Thymus (tissue), 11 donors: ENCODE measurements around the gene C11orf16. TPM values are rescaled to one million over a fixed set of nuclear protein-coding genes. Genes with fewer than 3 reads are reported as not detected.

ENCODE experiments used
- DNase-seq, 9 donors: peaks; one replicate each; pipeline ENCODE4 v3.0.0-alpha.2; 2013; ENCODE audit warnings: low spot score in 9 of 9, low read depth in 6 of 9, missing footprints in 1 of 9
- H3K27ac ChIP-seq, 2 donors: one replicate each; pipeline ENCODE4 v1.5.1; 2013; ENCODE audit warnings: control low read depth in 1 of 2, low read depth in 1 of 2, low read length in 1 of 2, mild to moderate bottlenecking in 1 of 2, moderate library complexity in 1 of 2
- H3K27me3 ChIP-seq, 2 donors: one replicate each; pipeline ENCODE4 v1.5.1; 2013; ENCODE audit warnings: low read length in 1 of 2; ENCODE audit not compliant: control insufficient read depth in 2 of 2, insufficient read depth in 1 of 2
- H3K36me3 ChIP-seq, 2 donors: one replicate each; pipeline ENCODE4 v1.5.1; 2013; ENCODE audit warnings: low read length in 1 of 2, mild to moderate bottlenecking in 1 of 2, moderate library complexity in 1 of 2; ENCODE audit not compliant: control insufficient read depth in 2 of 2, insufficient read depth in 2 of 2
- H3K4me1 ChIP-seq, 2 donors: one replicate each; pipeline ENCODE4 v1.5.1; 2013; ENCODE audit warnings: low read length in 2 of 2; ENCODE audit not compliant: control insufficient read depth in 2 of 2, insufficient read depth in 2 of 2
- H3K4me3 ChIP-seq, 2 donors: one replicate each; pipeline ENCODE4 v1.5.1; 2013; ENCODE audit warnings: low read length in 2 of 2, control low read depth in 1 of 2, mild to moderate bottlenecking in 1 of 2
- H3K9me3 ChIP-seq, 2 donors: one replicate each; pipeline ENCODE4 v1.5.1; 2013; ENCODE audit warnings: low read length in 1 of 2, mild to moderate bottlenecking in 1 of 2; ENCODE audit not compliant: control insufficient read depth in 2 of 2, insufficient read depth in 1 of 2
- WGBS: extraction: QIAGEN DNeasy Blood & Tissue Kit; methylation state at CpG from one replicate; pipeline ENCODE4 v1.1.7; 2013; 5-methylcytosine and 5-hydroxymethylcytosine counted together
- polyA plus RNA-seq: library from polyadenylated mRNA; stranded (reverse); fragments of 200-250 nt; gene quantifications from one replicate; pipeline ENCODE4 v1.2.3, GENCODE V29; 2013
- total RNA-seq: library from RNA; stranded (reverse); fragments of 120-200 nt; gene quantifications from one replicate; pipeline ENCODE4 v1.2.4, GENCODE V29; 2013
- donor health status: healthy.

The C11orf16 gene
- total and polyA plus RNA-seq, 2 donors = 2.9 to 3.8 TPM

DNA sequence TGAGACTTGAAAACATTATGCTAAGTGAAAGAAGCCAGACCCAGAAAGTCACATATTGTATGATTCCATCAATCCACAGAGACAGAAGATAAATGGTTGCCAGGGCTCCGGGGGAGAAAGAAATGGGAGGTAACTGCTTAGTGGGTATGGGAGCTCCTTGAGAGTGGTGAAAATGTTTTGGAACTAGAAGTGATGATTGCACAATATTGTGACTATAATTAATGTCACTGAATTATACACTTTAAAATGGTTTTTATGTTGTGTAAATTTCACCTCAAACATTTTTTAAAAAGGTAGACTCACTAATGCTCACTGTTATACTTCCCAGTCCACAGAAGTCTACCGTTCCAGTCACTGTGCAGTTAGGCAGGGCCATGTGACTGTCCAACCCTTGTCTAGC is 54.0 kb downstream of the C11orf16 start:
- Histone ChIP-seq H3K4me1 (no peaks in the 10 kb centered on the region), H3K27me3 (peaks cover 0 to 3% of the 10 kb centered on the region in 2 donors), H3K4me3 (no peak overlapping the region), H3K27ac (no peak overlapping the region), H3K9me3 (no peaks in the 10 kb centered on the region), H3K36me3 (no peaks in the 10 kb centered on the region)
- no peak for DNase-seq
- WGBS = 95% methylated on average over 2 of the region's 2 CpGs

DNA sequence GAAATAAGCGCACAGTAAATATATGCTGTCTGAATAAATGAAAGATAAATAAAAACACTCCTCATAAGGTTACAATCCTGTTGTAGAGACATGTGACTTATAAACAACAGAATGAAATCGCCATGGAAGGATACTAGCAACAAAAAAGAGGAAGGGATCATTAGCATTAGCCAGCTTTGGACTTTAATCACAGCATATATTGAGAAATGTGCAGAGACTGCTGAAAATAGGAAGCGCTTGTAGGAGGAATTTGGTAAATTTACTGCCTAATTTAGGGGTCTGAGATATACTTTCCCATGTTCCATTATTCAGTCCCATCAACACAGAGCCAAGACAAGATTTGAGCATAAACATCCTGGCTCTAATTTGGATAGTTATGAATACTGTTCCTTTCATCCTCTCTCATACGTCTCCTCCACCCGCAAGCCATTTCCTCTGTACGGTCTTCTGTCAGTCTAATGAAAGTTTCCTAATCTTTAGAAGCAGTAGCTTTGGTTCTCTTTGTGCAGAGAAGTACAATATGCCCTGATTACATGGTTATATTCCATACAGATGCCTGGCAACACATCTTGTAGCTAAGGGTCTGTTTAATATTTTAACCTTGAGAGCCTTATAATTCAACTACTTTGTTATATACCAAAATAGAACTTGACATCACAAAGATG is 58.9 kb downstream of the C11orf16 start:
- Histone ChIP-seq H3K4me1 (no peaks in the 10 kb centered on the region), H3K27me3 (peaks cover 41 to 46% of the 10 kb centered on the region in 2 donors), H3K4me3 (no peak overlapping the region), H3K27ac (no peak overlapping the region), H3K9me3 (no peaks in the 10 kb centered on the region), H3K36me3 (no peaks in the 10 kb centered on the region)
- DNase-seq = peak in 1 of 9 donors; percentile 13
- WGBS = 33% methylated on average over 6 of the region's 6 CpGs

DNA sequence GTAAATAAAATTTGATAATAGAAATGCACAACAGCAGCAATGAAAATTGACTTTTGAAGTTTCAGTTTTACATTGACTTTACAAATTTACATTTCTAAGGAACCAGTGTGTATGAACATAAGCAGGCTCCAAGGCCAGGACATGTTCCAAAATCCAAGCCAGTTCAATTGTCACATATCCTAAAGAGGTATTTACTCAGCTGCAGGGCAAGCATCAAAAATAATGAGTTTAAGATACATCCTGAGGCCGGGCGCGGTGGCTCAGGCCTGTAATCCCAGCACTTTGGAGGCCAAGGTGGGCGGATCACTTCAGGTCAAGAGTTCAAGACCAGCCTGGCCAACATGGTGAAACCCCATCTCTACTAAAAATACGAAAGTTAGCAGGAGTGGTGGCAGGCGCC is 60.8 kb downstream of the C11orf16 start:
- WGBS = 95% methylated on average over 6 of the region's 6 CpGs
- Histone ChIP-seq H3K9me3 (no peaks in the 10 kb centered on the region), H3K36me3 (no peaks in the 10 kb centered on the region), H3K4me1 (no peaks in the 10 kb centered on the region), H3K27me3 (peaks cover 41 to 59% of the 10 kb centered on the region in 2 donors), H3K4me3 (no peak overlapping the region), H3K27ac (no peak overlapping the region)
- no peak for DNase-seq

DNA sequence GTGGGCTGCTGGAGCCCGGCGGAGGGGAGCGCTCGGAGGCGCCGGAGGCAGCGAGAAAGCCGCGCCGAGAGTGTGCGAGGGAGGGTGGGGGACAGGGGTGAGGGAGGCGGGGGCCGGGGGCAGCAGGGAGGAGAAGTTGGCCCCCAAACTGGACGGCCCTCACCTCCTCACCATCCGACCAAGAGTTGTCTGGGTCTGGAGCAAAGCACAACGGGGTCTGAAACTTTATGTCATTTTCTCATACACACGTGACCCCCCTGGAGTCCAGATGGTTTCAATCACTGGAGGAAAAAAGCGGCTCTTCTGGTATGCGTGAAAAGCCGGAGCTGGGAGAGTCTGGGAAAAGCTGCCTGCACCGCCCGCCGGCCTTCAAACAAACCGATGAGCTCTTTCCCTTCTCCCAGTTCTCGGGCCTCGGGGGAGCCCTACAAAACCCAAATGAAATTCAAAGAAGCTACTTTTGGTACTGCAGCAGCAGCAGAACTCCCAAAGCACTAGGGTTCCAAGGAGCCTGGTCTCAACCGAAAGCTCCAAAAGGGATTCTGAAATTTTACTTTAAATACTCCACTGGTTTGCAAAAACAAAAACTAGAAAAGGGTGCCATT is 61.5 kb downstream of the C11orf16 start:
- peak in 3 of 9 donors; percentile 0 to 12 (median 4) for DNase-seq
- Histone ChIP-seq H3K4me3 (peak overlapping the region; percentile 1 to 46), H3K27ac (peak overlapping the region; percentile 27 to 68), H3K36me3 (no peaks in the 10 kb centered on the region), H3K9me3 (no peaks in the 10 kb centered on the region), H3K4me1 (no peaks in the 10 kb centered on the region), H3K27me3 (peaks cover 41 to 59% of the 10 kb centered on the region in 2 donors)
- 6% methylated on average over 27 of the region's 27 CpGs for WGBS

DNA sequence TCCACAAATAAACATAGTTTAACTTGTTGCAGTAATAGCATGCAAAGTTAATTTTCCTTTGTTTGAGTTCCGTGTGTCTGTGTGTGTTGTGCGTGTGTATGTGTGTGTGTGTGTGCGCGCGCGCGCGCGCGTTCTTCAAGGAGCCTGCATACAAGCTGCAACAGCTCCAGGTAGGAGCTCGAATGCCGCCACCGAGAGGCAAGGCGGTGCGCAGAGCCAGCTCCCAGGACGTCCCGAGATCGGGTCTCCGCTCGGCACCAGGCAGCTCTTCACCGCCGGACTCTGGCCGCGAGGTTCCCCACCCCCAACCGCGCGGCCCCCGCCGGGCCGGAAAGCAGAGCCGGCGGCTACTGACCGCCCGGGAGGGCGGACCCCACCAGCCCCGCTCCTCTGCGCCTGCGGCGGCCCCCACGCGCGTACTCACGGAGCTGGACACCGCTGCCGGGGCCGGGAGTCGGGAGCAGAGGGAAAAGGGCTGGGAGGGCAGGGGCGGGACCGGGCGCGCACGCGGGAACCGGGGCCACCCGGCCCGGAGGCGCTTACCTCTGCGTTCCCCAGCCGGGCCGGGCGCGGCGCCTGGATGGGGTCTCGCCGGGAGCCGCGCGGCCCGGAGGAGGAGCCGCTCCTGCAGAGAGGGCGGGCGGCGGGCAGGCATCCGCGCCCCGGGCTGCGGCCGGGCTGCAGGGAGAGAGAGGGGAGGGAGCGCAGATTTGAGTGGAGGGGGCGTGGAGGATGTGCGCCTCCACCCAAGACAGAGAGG is 62.2 kb downstream of the C11orf16 start:
- H3K4me1 ChIP-seq = no peaks in the 10 kb centered on the region
- peak in 5 of 9 donors; percentile 4 to 37 (median 13) for DNase-seq

More for the DNA sequence above, 62.2 kb downstream of the C11orf16 start:
- WGBS = under 1% methylated on average over 81 of the region's 81 CpGs
- peak overlapping the region in 1 of 2 donors; percentile 68 for H3K27ac ChIP-seq
- H3K9me3 ChIP-seq = no peaks in the 10 kb centered on the region
- peak overlapping the region; percentile 16 to 46 for H3K4me3 ChIP-seq
- peaks cover 41 to 59% of the 10 kb centered on the region in 2 donors for H3K27me3 ChIP-seq
- H3K36me3 ChIP-seq = no peaks in the 10 kb centered on the region

Other genes starting within 250 kb of the C11orf16 start
- gene AKIP1, start 21.8 kb downstream of the C11orf16 start, total RNA-seq = 16.2 TPM
- gene AKIP1, start 21.8 kb downstream of the C11orf16 start, polyA plus RNA-seq = 22.6 TPM
- not detected for gene ASCL3, start 10.1 kb upstream of the C11orf16 start, total RNA-seq
- gene ASCL3, start 10.1 kb upstream of the C11orf16 start, polyA plus RNA-seq = 2.9 TPM
- gene TMEM9B, start 31.5 kb upstream of the C11orf16 start, total RNA-seq = 29.7 TPM
- gene TMEM9B, start 31.5 kb upstream of the C11orf16 start, polyA plus RNA-seq = 57.5 TPM
- gene NRIP3, start 71.1 kb upstream of the C11orf16 start, total RNA-seq = 1.2 TPM
- 0.80 TPM for gene NRIP3, start 71.1 kb upstream of the C11orf16 start, polyA plus RNA-seq
- gene SCUBE2, start 158.7 kb upstream of the C11orf16 start, total RNA-seq = 2.1 TPM
- 2.5 TPM for gene SCUBE2, start 158.7 kb upstream of the C11orf16 start, polyA plus RNA-seq